Fibroblast of lung (primary cell): ENCODE measurements around the gene ING4.

Experiments used
- CTCF ChIP-seq, 2 donors: IDR thresholded peaks in 1 of 2; conservative IDR thresholded peaks in 1 of 2; 1 replicate in 1 of 2; 2 replicates in 1 of 2; pipeline ENCODE4 v1.5.1; 2011 to 2012; ENCODE audit warnings: low read length in 2 of 2, control low read depth in 1 of 2, inconsistent platforms in 1 of 2, low read depth in 1 of 2, mild to moderate bottlenecking in 1 of 2
- EZH2 ChIP-seq: IDR thresholded peaks from 2 replicates; pipeline ENCODE4 v1.5.1; 2012; ENCODE audit warnings: low read length, control low read depth, mild to moderate bottlenecking; ENCODE audit errors: missing control alignments

- TF ChIP-seq CTCF (conservative IDR thresholded peaks at IDR 0.05 in 1 of 2, IDR thresholded peaks at IDR 0.05 in 1 of 2; ENCODE audit: low read depth in 1 of 2, low read length in 2 of 2), result no peak
- TF ChIP-seq EZH2, result no peak
Measured at GRCh38 chr12:6632026-6632983, 30.6 kb downstream of the ING4 start.
